DMS153 treated with DMSO at 0.1 percent for 48 hours (cell line): Measurements from ENCODE around the gene AFTPH.

Experiments
- DNase-seq: peaks from one replicate; lab custom pipeline; 2025; ENCODE audit not compliant: unreplicated experiment; lab: John Stamatoyannopoulos, UW

AFTPH gene, protein sequence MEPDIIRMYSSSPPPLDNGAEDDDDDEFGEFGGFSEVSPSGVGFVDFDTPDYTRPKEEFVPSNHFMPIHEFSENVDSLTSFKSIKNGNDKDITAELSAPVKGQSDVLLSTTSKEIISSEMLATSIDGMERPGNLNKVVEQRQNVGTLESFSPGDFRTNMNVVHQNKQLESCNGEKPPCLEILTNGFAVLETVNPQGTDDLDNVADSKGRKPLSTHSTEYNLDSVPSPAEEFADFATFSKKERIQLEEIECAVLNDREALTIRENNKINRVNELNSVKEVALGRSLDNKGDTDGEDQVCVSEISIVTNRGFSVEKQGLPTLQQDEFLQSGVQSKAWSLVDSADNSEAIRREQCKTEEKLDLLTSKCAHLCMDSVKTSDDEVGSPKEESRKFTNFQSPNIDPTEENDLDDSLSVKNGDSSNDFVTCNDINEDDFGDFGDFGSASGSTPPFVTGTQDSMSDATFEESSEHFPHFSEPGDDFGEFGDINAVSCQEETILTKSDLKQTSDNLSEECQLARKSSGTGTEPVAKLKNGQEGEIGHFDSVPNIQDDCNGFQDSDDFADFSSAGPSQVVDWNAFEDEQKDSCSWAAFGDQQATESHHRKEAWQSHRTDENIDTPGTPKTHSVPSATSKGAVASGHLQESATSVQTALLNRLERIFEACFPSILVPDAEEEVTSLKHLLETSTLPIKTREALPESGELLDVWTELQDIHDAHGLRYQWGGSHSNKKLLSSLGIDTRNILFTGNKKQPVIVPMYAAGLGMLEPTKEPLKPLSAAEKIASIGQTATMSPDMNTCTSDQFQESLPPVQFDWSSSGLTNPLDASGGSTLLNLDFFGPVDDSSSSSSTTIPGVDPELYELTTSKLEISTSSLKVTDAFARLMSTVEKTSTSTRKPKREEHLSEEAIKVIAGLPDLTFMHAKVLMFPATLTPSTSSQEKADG

DNA sequence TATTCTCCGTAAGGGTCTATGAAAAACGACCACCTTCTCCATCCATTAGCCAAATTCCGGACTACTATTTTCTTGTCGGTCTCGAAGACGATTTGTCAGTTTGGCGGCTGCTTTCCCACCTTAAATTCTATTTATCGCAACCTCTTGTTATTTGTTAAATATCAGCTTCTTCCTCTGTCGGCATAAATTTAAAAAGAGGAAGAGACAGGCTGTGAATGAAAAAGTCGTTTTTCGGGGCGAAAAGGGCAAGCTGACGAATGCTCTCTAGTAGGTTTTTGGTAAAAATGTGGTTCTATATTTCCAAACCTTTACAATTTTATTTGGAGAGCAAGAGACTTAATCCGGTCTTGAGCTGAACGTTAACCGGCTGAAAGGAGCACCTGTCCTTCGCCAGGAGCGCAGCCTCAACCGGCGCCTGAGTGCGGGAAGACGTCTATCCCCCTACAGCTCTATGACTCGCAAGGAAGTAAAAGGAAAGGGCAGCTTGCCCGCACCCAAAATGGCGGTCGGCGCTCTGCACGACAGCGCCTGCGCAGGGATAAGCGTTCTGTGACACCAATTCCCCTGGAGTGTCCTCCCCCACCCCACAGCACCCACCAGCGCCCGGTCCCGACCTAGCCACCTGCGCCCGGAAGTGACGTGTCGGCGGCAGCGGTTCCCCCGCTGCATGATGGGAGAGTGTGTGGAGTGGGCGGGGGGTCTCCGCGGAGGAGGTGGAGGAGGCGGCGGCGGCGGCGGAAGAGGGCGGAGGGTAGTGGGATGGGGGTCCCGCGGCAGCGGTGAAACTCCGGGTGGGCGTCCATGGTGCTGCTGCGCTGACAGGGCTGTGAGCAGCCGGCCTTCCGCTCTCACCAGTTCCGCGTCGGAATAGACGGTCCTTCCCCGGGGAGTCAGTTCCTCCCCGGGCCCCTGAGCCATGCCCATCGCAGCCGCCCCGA, at the start of gene AFTPH:
TSS of gene AFTPH (plus strand) at position 663 of the 938 bp plus-strand sequence. CDS start 27,147 bp downstream, outside the sequence.
- DNase-seq: peak; percentile 97

DNA sequence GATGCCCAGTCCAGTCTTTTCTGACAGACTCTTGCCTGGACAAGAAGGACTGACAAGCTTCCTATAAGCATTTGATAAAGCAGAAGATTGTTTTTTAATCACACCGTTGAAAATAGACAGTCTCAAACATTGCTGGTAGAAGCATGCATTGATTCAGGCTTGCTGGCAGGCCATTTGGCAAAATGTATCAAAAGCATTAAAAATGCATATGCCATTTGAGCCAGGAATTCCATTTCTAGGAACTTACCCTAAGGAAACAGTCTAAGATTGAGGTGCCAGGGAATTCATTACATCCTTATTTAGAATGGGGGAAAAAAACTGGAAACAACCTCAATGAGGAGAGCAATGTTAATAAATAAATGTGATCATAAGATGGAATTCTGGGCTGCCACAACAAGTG, 49.5 kb upstream of the AFTPH start:
- no peak for DNase-seq

DNA sequence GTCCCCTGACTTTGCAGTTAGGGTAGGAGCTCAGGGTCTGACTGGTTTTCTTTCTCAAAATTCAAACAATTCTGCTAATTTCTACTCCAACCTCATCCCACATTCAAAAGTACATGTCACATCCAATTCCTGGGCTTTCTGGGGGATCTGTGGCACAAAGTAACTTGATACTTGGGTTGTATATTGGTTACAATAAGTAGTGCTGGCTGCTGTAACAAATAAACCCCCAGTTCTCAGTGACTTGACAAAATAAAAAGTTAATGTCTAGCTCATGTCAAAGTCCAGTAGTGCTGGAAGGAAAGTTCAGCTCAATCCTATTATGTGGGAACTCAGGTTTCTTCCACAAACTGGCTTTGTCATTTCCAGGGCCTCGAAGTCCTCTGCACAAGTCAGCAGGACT, 47.1 kb upstream of the AFTPH start:
- DNase-seq: no peak

DNA sequence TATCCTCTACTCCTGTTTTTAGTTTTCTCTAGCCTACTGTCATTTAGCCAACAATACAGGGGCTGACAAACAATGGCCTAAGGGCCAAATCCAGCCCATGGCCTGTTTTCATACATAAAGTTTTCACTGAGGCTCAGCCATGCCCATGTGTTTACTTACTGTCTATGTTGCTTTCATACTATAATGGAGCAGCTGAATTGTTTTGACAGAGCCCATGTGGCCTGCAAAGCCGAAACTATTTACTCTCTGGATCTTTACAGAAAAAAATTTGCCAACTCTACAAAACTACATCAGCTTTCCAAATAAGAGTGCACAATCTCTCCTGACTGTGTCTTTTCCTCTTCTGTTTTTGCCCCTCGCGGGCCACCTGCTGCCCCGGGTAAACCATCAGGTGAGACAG, 46.1 kb upstream of the AFTPH start:
- peak; percentile 10 for DNase-seq

DNA sequence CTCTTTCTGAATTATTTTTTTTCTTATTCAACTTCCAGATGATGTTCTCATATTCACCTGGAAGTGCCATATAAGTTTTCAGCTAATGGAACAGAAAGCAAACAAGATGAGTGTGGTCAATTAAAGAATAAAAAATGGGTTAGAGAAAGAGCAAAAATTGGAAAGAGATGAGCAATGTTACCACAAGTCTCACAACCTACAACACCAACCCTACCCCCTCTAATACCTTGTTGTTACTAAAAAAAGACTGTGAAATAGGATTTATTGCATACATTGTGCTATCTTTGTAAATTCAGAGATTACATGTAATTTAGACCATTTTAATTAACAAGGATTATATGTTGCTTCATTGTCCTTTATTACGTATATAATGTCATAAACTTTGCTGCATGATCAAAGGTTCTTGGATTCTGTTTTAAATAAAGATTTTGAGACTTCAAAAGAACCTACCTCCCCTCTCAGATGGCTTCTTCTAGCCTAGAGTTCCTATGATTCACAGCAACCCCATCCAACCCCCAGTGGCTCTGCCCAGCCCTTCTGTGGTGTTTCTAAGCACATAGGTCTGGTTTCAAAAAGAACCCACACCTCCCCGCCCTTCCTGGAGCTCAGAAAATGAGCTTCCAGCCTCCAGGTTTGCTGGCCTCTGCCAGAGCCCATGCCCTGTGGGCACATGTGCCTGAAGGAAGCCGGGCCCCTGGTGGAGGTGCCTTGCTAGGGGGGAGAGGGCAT, 45.5 kb upstream of the AFTPH start:
- no peak for DNase-seq

DNA sequence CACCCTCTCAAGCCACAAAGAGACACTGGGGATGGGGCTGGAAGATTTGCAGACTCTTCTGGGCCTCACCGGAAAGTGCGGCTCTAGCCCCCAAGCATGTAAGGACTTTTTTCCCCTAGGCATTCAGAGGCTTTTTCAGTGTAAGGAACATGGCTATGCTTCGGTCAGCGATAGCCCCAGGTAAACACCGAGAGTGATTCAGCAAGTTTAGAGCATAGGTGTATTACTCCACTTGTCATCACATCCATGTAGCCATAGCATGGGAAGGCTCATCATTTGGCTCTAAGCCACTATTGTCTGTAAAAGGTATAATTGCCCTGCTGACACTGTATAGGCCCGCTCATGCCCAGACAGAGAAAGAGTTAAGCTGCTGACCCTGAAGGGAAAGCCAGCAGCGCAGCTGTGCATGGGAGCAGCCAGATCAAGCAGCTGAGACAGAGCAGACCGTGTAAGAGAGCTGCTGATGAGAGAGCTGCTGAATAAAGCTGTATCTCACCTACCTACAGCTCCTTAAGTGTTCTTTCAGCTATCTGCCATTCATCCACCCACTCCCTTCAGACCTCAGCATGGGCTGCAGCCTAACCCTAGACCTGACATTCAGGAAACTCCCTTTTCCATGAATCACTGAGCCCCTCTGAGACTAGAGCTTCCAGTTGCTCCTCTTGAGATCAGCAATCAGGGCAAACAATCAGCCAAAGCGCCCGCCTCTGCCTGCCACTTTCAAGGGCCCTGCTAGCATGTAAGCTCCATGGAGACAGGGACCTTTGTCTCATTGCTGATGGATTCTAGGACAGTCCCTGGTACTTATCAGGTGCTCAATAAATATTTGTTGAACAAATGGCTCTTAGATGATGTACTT, 44.6 kb upstream of the AFTPH start:
- DNase-seq: no peak

DNA sequence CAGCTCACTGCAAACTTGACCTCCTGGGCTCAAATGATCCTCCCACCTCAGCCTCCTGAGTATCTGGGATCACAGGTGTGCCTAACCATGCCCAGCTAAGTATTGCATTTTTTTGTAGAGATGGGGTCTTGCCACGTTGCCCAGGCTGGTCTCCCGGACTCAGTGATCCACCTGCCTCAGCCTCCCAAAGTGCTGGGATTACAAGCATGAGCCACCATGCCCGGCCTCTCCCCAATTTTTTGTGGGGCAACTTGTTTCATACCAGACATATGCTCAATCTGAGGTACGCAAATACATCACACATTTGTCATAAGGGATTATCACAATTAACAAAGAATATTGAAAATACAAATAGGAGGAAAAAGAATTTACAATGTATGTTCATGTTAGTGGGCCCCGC, 42.5 kb upstream of the AFTPH start:
- DNase-seq: no peak

DNA sequence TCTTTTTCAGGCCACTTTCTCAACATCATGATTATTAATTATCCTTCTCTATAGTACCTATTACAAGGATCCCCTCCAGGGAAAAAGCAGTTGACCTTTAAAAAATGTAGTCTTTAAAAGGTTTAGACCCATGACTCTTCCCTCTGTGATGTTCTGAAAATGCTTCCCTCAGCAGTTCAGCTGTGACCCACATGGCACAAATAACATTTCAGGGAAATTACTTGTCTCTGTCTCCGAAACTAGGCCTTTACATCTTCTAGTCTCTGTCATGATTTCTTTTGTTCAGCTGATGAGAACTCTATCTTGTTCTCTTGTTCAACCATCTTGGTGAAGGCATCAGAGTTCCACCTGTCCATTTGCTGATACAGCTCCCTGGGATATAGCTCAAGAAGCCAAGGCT, 41.9 kb upstream of the AFTPH start:
- DNase-seq: no peak

DNA sequence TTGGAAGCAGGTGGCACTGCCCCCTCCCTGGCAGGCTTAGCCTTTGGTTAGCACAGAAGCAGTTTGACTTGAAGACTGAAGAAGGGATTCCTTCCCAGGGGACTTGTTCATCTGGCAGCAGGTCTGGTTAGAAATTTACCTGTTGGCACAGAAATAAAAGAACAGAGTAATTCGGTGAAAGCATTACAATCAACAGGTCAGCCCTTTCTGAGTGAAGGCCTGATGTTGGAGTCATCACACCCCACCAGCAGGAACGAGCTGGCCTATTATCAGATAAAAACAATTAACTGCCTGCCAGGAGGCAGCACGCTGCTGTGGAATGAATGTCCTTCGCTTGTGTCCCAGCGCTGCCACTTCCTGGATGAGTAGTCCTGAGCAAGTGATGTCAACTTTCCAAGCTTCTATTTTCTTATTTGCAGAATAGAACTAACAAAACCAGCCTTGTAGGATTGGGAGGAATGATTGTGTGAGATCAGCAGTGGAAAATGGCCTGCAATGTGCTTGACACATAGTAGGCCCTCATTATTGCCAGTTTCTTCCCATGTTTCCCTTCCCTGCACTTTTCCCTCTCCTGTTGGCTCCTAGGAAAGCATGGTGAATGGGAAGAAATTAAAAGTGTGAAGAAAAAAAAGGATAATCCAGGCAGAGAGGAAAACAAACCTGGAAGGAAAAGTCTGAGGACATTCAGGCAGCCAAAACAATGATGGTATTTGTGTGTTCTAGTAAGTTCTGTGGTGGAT, 41.2 kb upstream of the AFTPH start:
- peak; percentile 9 for DNase-seq

DNA sequence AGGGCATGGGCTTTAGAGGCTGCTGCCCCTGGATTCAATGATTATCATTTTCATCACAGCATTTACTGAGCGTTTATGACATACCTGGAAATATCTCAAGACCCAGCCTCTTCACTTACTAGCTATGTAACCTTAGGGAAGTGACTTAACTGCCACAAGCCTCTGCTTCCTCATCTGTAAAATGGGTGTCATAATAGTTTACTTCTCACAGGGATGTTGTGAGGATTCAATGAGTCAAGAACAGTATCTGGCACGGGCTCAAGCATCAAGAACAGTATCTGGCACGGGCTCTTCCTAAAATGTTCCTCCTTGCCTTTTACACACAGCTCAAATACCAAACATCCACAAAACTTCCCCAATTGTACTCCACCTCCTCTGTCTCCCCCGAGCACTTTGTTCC, 38.8 kb upstream of the AFTPH start:
- no peak for DNase-seq

DNA sequence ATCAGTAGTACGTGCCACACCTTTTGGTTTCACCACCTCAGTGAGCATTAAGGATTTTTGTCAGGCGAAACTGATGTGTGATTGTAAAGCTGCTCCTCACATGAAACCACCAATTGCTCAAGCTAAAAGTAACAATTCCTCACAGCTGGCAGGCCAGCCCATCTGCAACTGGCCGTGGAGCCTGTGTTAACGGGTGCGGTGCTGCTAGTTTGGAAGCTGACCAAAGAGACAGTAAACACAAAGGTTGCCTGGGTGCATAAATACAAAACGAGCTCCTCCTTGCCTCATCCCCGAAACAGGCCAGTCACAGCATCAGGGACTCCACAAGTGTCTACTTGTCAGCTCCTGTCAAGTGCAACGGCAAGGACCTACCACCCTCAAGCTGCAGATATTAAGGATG, 38.2 kb upstream of the AFTPH start:
- DNase-seq: peak; percentile 36

DNA sequence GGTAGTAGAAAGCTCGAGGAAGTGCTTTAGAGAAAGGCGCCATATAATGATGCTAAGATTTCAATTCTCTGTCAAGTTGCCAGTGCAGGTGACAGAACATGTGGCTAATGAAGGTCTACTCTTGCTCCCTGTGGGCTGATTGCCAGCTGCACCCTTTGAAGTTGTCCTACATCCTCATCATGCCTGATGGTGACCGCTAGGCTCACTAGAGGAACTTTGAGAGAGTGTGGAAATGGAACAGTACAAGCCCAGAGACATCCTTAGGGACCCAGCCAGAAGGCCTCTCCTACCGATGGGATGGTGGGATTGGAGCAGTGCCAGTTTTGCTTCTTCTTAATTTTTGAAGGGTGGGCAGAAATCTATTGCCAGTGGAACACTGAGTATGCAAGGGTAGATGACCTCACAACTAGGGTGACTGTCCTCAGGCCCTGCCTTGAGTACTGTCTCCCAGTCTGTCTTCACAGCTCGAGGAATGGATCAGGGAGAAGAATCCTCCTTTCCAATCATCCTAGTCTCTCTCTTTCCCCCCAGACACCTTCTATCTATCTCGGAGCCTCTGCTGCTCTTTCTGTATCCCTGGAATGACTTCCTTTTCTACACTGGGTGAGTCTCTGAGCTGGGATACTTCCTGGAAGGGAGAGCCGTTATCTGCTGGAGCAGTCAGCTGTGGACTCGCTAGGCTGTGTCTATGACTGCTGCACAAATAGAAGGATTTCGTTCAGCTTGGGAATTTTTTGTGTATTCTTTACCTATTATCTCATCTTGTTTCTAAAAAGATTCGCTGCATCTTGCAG, 36.7 kb upstream of the AFTPH start:
- peak; percentile 77 for DNase-seq

DNA sequence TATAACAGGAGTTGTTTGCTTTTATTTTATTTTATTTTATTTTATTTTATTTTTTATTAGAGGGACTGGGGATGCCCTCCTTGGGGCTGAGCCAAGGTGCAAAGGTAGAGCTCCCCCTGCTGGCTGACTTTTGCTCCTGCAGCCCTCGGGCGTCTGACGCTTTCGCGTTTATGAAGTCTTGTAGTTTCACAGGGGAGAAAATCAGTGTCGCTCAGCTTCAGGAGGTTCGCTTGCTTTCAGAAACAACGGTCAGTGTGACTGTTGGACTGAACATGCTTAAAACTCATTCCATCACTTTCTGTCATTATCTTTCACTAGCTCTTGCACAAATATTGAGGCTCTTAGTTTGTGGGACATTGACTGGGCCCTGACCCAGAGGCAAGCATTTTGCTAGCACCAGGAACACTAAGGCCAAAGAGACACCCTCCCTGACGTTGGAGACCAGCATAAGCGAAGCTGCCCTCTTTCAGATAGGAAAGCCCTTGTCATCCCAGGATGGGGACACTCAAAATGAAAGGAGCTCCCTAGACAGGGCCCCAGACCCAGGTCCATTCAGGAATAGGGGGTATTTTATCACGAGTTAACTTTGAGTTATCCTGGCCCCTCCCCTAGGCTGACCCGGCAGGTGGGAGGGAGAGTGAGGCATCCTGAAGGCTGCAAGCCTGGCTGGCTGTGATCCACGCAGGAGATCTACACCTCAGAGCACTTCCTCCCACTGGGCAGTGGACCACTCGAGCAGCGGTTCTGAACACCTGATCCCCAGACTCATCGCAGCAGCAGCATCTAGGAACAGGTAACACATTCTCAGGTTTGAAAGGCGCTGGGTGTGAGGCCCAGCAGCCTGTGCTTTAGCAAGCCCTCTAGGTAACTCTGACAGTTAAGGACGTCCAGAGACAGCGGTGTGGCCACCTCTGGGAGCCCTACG, 35.8 kb upstream of the AFTPH start:
- DNase-seq: peak; percentile 77

DNA sequence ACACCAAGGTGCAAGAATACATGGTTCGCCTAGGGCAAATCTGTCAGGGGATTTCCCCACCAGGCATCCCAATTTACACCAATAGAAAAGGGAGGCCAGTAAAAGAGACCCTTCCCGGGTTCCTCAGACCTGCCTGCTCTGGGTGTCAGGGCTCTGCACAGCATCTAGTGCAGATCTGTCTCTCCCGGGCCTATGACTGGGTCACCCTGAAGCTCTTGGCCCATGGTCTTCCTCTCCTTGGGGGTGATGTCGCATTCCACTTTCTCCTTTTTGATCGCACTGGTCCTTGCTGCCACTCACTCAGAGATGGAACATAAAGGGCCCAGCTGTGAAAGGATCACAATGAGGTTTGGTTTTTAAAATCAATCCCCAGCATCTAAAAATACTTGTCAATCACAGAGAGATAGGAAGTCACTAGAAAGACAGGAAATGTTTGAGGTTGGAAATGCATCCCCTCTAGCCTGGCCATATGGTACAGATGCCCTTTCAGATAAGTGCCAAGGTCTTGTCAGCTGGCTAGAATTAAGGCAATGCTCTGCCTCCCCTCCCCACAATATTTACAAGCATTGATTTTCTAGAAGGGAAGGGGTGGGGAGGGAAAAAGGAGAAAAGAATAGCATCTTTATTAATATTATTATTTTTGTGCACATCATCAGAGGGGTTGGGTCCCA, 34.9 kb upstream of the AFTPH start:
- no peak for DNase-seq

DNA sequence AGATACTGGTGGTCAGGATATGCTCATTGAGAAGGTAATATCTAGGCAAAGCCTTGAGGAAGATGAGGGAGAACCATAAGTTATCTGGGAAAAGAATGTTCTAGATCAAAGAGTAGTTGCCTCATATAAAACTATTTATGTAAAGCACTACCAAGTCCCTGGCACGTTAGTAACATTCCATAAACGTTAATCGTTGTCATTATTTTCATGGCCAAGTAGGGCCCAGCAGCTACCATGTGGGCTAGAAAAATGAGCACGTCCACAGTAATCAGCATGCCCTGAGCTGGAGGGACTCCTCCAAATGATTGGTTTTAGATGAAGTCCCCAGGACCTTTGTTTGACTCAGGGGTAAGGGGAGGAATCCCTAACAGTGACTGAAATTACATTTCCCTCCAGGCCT, 32.7 kb upstream of the AFTPH start:
- DNase-seq: no peak

DNA sequence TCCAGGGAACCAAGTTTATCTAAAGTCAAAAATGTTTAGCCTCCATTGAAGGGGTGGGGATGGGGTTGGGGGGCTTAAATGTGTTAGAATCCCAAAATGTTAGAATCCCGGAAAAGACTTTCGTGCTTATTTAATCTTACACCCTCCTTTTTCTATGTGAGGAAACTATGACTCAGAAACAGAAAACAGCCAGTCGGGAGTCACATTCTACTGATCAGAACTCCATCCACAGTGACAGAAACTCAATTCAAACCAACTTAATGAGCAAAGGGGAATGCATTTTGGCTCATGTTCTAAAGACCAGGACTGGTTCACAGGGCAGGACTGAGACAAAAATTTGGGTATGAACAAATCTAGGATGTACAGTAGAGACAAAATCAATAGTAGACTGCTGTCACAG, 31.9 kb upstream of the AFTPH start:
- DNase-seq: no peak
